Germinal center (tissue), 1 donor: ENCODE data around the gene RGS16.
A peak's percentile ranks its signal among the peaks of the same experiment; 100 is the strongest.
"Not testable (repeated sequence)": the region's sequence is repeated elsewhere in the genome, so short reads cannot be mapped to it uniquely, and the experiment has no call there.

Source experiments
- DNase-seq: peaks from one replicate; pipeline ENCODE4 v3.0.0; 2012; ENCODE audit warnings: mixed read lengths, low spot score

Gene RGS16, protein sequence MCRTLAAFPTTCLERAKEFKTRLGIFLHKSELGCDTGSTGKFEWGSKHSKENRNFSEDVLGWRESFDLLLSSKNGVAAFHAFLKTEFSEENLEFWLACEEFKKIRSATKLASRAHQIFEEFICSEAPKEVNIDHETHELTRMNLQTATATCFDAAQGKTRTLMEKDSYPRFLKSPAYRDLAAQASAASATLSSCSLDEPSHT

DNA sequence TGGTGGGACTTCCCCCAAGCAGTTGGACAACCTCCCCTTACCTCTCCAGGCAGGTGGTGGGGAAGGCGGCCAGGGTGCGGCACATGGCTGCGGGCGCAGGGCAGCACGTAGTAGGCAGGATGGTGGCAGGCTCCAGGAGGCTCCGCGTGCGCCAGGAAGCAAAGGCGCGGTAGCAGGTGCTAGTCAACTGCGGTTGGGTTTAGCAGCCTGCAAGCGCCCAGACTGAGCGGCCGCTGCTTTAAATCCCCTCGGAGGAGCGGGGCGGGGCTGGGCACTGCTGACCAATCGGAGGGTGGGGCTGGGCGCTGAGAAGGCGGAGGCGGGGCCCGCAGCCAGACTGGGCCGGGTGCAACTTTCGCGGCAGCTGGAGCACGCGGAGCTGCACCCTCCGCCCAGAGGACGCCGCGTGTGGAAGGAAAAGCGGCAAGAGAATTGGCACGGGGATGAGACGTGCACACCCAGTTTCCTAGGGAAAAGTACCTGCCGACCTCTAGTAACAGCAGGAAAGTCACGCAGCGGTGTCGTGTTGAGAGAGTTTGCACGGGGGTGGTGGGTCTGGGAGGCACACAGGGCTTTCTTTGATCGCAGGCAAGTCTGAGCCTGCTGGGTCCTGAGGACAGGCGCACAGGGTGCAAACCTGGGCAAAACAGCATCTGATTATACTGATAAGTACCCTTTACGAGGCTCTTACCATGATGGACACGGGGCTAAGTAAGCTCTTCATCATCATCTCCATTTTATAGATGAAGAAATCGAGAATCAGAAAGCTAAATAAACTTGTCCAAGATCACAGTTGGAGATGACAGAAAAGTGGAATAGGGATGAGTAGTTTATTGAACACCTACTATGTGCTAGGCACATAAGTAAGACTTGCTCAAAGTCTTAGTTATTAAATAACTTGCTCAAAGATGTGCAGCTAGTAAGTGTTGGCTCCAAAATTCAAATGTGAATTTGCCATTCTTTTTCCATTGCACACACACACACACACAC is at the start of gene RGS16:
TSS of gene RGS16 (minus strand) at position 215 of the 990 bp plus-strand sequence. CDS start at position 85, 130 bp downstream.
- peak; percentile 97 for DNase-seq

DNA sequence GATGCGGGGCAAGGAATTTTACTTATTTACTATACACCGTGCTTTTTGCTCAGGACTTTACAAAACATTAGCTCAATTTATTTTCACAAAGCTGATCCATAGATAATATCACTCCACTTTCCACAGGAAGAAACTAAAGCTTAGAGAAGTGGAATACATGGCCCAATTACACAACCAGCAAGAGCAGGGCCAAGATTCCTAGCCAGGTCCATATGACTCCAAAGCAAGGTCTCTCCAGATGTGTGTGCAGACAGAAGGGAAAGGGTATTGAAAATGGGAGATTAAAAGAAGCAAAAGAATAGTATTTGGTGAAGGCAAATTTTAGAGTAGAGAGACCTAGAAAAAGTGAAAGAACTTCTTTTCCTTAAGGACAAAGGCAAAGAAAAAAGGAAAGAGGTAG is 49.8 kb upstream of the RGS16 start:
- no peak for DNase-seq

DNA sequence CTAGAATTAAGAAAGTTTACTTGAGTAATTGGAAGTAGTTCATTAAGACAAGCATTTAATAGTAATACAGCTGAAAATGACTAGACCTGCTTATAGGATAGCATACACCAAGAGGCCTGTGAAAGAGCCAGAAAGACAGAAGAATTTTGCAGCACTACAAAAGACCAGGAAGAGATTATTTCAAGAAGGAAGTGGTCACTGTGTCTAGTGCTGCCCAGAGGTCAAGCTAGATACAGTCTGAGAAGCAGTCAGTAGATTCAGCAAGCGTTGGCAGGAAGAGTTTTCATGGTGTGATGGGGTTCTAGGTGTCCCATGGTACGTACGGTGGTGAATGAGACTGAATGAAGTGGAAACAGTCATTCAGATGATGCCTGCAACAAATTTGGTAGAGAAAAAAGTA is 48.7 kb upstream of the RGS16 start:
- DNase-seq, result no peak

DNA sequence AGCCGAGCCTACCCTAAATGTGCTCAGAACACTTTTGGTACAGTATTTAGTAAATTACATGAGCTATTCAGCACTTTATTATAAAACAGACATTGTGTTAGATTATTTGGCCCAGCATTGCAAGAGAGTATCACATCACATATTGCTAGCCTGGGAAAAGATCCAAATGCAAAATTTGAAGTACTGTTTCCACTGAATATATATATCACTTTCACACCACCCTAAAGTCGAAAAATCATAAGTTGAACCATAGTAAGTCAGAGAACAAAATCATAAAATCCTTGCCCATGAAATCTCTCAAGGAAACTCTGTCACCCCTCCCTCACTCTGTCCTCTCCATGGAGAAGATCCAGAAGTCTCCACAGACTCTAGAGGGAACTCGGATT is 47.1 kb upstream of the RGS16 start:
- DNase-seq, result no peak

DNA sequence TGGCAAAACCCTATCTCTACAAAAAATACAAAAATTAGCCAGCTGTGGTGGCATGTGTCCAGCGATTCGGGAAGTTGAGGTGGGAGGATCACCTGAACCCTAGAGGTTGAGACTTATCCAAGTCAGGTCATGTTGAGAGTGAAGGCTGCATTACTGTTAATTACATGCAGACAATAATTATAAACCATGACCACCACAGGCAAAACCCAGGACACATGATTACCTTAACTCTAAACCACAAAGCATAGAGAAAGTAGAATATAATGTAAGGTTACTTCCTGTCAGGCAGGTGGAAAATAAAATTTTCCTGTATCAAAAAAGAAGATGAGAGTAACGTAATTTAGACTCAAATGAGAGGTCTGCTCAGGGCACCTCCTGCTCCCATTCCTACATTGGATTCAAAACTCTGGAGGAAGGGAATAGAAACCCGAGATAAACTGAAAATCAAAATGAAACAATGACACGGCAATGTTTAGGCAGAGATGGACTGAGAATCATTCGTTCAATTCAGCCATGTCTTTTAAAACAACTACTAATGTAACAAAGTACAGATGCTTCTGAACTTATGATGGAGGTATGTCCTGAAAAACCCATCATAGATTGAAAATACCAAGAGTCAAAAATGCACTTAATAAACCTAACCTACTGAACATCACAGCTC is 46.6 kb upstream of the RGS16 start:
- peak; percentile 44 for DNase-seq

DNA sequence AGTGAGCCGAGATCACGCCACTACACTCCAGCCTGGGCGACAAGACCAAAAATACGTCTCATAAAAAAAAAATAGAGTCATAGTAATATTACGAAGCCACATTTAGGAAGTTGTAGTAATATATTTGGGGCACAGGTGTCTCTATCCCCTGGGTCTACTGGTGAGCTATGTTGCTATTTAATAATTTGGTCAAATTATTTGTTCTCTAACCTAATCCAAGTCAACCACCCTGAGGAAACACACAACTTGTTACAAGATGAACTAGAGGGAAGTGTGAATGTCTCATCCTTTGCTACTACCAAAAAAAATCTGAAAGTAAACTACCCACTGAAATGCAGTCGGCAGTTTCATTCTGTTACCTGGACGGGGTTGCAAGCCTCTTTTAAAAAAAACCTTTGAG is 44.9 kb upstream of the RGS16 start:
- peak; percentile 74 for DNase-seq

DNA sequence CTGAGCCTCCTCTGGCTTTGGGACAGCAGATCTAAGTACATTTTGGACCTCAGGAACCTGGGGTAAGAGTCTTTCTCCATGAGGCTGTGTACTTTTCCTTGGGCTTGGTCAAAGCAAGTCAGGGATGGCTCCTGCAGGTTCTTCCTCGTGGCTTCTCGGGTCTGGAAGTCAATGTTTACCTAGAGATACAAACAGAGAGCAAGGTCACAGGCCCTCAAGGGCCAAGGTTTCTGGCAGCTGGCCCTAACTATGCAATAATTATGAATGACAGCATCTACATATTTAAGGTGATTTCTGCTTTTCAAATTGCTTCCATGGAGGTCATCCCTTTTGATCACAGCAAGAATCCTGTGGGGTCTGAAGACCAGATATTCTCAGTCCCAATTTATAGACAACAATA is 42.5 kb upstream of the RGS16 start:
- no peak for DNase-seq

DNA sequence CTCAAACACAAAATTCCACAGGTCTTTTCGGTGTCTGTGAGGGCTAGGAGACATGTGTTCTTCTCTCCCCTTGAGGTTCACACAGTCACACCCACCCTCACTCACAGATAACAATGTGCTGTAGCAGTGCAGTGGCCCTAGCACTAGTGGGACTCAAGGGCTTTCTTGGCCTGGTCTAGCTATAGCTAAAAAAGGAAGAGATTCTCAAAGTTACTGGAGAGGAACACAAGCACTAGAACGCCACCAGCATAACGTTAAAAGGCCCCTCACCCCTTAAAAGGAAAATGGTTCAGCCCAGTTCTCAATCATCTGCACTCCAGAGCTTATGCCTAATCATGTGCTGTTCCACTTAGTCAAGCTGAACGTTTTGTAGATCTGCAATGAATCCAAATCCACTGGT is 40.7 kb upstream of the RGS16 start:
- peak; percentile 60 for DNase-seq

DNA sequence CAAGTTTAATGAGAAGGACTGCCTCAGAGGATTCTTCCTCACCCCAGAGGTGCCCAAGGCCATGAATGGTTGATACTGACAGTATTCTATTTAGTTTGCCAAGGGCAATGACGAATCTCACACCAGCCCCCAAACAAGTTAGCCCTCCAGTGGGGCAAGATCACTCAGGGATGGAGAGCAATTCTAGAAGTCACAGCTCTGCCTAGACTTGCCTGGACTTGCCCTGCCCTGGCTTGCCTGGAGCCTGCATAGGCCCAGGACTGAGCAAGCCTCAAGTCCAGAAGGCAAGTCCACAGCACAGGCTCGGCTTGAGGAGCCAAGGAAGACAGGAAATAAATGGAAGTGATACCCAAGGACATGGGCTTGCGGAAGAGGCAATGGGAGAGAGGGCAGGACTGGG is 39.5 kb upstream of the RGS16 start:
- no peak for DNase-seq

DNA sequence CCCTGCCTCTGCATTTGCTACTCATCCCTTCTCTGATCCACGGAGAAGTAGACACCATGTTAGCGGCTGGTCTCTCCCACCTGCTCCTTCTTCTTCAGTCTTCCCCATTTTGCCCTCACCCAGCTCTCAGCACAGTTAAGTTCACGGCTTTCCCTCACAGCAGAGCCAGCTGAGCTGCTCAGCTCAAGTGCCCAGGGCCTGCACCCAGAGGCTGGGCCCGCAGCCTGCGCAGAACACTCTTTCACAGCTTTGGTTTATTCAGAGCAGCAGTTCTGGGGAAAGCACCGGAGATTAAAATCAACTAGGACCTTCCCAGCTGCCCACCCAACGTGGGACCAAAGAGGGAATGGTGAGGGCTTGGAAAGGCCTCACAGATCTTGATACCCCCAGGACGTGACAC is 38.3 kb upstream of the RGS16 start:
- DNase-seq, result no peak

DNA sequence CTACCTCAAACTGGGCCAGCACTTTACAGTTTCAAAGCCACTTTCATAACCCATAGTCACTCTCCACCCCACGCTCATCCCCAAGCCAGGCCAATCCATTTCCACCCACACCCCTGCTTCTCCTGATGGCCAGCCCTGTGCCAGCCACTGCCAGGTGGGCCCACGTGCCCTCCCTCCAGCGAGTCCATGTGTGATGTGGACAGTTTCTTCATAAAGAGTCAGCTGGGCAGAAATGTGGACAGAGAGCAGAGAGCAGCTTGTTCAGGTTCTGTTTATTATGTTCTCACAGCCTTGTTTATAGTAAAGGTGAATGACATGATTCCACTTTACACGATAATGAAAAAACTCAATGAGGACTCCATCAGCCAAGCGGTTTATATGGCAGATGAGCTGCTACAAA is 37.4 kb upstream of the RGS16 start:
- DNase-seq, result no peak

DNA sequence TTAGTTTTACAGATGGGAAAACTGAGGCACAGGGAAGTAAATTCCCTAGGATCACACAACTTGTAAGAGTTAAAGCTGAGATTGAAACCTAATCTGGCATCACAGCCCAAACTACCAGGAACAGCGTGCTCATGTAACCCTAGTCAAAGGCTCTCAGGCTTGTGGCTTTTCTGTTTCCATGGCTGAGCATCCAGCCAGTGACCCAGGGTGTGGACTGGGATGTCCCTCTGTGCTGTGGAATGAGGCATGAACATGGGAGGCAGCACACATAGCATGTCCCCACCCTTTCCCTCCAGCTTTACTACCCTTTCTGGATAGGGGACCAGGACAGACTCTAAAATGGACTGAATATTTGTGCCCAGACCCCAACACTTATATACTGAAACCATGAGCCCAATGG is 35.1 kb upstream of the RGS16 start:
- DNase-seq, result no peak

DNA sequence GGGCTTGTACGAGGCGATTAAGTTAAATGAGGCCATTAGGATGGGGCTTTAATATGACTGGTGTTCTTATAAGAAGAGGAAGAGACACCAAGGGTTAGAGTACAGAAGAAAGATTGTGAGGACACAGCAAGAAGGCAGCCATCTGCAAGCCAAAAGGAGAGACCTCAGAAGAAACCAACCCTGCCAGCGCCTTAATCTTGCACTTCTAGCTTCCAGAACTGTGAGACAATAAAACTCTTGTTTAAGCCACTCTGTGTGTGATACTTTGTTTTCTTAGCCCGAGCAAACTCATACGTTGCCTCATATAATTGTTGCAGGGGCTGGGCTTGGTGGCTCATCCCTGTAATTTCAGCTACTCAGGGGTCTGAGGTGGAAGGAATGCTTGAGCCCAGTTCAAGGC is 33.6 kb upstream of the RGS16 start:
- no peak for DNase-seq

DNA sequence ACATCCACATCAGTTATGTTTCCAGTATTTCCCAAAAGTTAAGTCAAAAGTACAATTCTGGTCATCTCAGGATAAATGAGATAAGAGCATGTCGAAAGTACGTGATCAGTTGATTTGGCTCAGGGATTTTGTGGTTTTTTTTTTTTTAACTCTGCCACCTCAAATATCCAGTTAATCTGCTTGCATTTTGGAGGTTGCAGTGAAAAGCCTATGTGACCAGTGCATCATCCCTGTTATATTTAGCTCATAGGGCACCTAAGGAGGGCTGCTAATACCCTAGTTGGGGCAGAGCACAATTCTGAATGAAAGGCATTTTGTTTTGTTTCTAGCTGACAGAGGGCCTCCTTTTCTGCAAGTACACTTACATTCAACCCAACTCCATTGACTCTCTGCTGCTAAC is 31.7 kb upstream of the RGS16 start:
- DNase-seq, result no peak

DNA sequence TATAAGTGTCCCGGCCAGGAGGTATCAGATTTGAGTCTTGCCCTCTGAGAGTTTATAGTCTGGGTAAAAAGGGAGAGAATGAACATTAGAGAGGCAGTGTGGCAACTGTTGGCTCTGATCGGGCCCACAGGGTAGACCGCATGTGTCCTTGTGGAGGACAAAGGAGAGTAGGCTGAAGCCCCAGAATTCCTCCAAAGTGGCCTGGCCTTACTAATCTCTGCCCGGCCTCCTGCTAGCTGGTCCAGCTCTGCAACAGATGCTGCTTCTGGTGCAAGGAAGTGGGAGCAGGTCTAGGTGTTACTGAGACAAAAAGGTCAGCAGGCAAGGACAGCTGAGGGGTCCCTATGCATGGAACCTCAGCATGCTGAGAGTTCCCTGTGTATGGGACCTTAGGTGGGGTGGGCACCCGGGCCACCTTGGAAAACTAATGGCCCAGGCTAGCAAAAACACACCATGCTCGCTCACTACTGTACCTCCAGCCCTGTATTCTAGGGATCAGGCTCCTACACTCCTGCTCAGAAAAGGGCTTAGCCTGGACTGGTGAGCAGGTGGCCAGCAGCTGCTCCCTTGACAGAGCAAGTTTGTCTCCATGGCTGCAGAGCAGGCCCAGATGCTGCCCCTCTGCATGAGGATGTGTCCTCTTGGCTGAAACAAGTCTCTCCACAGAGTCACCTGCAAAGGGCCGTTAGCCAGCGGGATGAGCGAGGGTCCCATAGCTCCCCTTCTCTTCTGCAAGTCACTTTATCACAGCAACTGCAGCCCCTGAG is 30.3 kb upstream of the RGS16 start:
- DNase-seq, result no peak

DNA sequence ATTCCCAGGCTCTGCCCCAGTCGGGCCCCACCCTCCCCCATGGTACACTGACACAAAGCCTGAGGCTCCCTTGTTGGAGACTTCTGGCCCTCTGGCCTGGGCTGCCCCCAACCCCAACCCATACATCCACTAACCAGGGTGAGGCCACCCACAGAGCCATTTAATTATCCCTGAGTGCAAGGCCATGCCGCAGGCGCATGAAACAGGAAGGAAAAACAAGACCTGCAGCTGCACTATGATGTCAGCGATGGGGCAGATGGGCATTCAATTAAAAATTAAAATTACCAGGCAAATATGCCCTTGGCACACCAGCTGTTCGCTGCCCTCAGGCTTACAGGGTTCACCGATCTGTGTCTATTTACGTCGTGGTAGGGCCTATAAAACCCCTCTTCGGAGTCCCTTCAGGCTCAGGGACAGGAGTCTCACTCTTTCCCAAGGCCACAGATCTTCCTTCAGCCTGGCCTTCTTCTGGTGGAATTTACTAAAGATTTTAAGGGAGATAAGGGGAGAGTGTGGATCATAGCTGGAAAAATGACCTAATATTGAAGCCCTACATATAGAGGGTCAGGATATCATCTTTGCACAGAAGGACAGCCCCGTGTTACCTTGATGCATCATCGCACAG is 29.6 kb upstream of the RGS16 start:
- peak; percentile 79 for DNase-seq

DNA sequence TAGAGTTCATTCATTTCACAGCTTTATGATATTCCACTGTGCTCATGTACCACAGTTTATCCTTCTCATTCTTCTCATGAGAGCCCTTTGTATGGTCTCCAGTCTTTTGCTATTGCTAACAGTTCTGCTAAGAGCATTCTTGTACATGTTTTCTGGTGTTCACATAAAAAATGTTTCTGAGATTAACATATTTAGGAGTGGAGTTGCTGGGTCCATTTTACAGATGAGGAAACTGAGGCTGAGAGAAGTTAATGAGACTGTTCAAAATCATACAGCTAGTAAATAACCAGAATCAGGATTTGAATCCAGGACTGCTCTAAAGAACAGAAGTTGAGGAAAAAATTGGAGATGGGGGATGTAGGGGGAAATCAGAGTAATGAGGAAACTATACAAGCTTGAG is 28.8 kb upstream of the RGS16 start:
- no peak for DNase-seq

DNA sequence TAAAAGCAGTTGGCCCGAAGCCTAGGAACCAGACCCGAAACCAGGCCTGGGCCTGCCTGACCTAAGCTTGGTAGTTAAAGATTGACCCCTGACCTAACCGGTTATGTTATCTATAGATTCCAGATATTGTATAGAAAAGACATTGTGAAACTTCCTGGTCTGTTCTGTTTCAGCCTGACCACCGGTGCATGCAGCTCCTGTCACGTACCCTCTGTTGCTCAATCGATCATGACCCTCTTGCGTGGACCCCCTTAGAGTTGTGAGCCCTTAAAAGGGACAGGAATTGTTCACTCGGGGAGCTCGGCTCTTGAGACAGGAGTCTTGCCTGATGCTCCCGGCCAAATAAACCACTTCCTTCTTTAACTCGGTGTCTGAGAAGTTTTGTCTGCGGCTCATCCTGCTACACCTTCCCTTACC is 28.3 kb upstream of the RGS16 start:
- not testable (repeated sequence) for DNase-seq

DNA sequence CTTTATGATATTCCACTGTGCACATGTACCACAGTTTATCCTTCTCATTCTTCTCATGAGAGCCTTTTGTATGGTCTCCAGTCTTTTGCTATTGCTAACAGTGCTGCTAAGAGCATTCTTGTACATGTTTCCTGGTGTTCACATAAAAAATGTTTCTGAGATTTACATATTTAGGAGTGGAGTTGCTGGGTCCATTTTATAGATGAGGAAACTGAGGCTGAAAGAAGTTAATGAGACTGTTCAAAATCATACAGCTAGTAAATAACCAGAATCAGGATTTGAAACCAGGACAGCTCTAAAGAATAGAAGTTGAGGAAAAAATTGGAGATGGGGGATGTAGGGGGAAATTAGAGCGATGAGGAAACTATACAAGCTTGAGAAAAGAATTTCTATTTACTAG is 27.8 kb upstream of the RGS16 start:
- DNase-seq, result no peak

DNA sequence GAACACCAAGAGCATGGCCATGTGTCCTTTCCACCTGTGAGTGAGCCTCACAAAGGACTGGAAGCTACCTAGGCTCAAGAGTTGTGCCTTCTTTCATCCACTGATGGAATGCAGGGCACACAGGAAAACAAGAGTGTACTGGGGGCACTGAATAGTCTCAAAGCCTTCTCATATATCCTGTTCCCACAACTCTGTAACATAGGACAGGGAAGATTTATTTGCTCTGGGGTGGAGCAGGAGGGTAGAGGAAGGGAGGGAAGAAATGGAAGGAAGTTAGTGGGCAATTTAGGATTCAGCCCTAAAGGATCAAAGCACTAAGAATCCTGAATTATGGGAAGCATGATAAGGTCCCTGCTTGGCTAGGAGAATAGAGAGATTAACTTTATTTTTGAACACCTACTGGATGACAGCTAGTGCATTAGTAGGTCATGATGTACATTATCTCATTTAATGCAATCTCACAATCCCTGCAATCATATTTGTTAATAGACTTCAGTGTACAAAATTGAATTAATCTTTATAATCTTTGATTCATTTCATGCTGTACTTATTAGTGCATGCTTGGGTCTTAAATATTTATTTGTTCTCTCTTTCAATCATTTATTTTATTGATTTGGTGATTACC is 27.0 kb upstream of the RGS16 start:
- no peak for DNase-seq

DNA sequence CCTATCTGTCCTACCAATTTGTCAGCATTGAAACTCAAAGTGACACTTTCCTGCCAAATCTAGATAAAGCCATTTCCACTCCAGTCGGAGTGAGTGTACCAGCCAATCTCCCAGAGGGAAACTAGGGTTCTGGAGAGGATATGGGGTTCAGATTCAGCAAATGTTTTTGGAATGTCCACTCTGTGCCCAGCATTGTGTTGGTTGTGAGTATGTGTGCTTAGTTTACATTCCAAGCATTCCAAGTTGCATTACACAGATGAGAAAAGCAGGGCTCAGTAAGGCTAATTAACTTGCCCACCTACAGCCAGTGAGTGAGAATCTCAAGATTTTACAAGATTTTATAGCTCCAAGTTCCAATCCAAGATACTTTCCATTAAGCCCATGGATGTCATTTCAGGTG is 26.4 kb upstream of the RGS16 start:
- DNase-seq, result no peak
